H9 (cell line): Measurements from ENCODE around the gene VDAC2. TPM values are rescaled to one million over a fixed set of nuclear protein-coding genes. Genes with fewer than 3 reads are reported as not detected.
A peak's percentile ranks its signal among the peaks of the same experiment; 100 is the strongest.

Experiments used
- DNase-seq: peaks from one replicate; pipeline ENCODE4 v3.0.0-alpha.2; 2017
- H2AFZ ChIP-seq: one replicate; pipeline ENCODE4 v1.6.1; 2013; ENCODE audit warnings: mild to moderate bottlenecking, low read length, control low read depth, moderate library complexity
- H2AK5ac ChIP-seq: 2 replicates; pipeline ENCODE4 v1.6.1; 2013; ENCODE audit warnings: low read length, control low read depth, mixed read lengths; ENCODE audit not compliant: insufficient read length
- H2BK120ac ChIP-seq: one replicate; pipeline ENCODE4 v1.6.1; 2013; ENCODE audit warnings: low read depth, mild to moderate bottlenecking, low read length, control low read depth, inconsistent platforms; ENCODE audit not compliant: poor library complexity, severe bottlenecking
- H2BK12ac ChIP-seq: 2 replicates; pipeline ENCODE4 v1.6.1; 2013; ENCODE audit warnings: low read length, control low read depth, mixed read lengths, low read depth; ENCODE audit not compliant: insufficient read length
- H2BK15ac ChIP-seq: 2 replicates; pipeline ENCODE4 v1.6.1; 2013; ENCODE audit warnings: low read depth, low read length, control low read depth
- H2BK20ac ChIP-seq: one replicate; pipeline ENCODE4 v1.6.1; 2013; ENCODE audit warnings: low read depth, mild to moderate bottlenecking, low read length, control low read depth, inconsistent platforms; ENCODE audit not compliant: poor library complexity, severe bottlenecking
- H2BK5ac ChIP-seq: 2 replicates; pipeline ENCODE4 v1.6.1; 2013; ENCODE audit warnings: low read length, control low read depth, mixed read lengths; ENCODE audit not compliant: insufficient read length
- H3K14ac ChIP-seq: 2 replicates; pipeline ENCODE4 v1.6.1; 2013; ENCODE audit warnings: low read length, control low read depth; ENCODE audit not compliant: insufficient read depth
- H3K18ac ChIP-seq: 2 replicates; pipeline ENCODE4 v1.6.1; 2013; ENCODE audit warnings: low read depth, mild to moderate bottlenecking, mixed read lengths, low read length, control low read depth; ENCODE audit not compliant: insufficient read length
- H3K23ac ChIP-seq: 2 replicates; pipeline ENCODE4 v1.6.1; 2013; ENCODE audit warnings: low read length, control low read depth, mixed read lengths, low read depth; ENCODE audit not compliant: insufficient read length
- H3K23me2 ChIP-seq: 2 replicates; pipeline ENCODE4 v1.6.1; 2013; ENCODE audit warnings: low read depth, mild to moderate bottlenecking, mixed read lengths, low read length, control low read depth; ENCODE audit not compliant: insufficient read length, poor library complexity, severe bottlenecking
- H3K27ac ChIP-seq: 2 replicates; pipeline ENCODE4 v1.5.1; 2013; ENCODE audit warnings: low read length, control low read depth, mixed read lengths, low read depth; ENCODE audit not compliant: insufficient read length
- H3K27me3 ChIP-seq: 2 replicates; pipeline ENCODE4 v1.6.1; 2013; ENCODE audit warnings: low read length, control low read depth, inconsistent platforms; ENCODE audit not compliant: insufficient read depth
- H3K4ac ChIP-seq: 2 replicates; pipeline ENCODE4 v1.6.1; 2013; ENCODE audit warnings: low read depth, mild to moderate bottlenecking, control low read depth, inconsistent platforms, low read length, moderate library complexity
- H3K4me1 ChIP-seq: 2 replicates; pipeline ENCODE4 v1.6.1; 2013; ENCODE audit warnings: low read length, control low read depth, inconsistent platforms; ENCODE audit not compliant: insufficient read depth
- H3K4me2 ChIP-seq: 2 replicates; pipeline ENCODE4 v1.6.1; 2013; ENCODE audit warnings: low read length, control low read depth, mixed read lengths; ENCODE audit not compliant: insufficient read length, insufficient read depth
- H3K56ac ChIP-seq: 2 replicates; pipeline ENCODE4 v1.6.1; 2013; ENCODE audit warnings: low read depth, mild to moderate bottlenecking, mixed read lengths, low read length, control low read depth; ENCODE audit not compliant: insufficient read length
- H3K79me1 ChIP-seq: 2 replicates; pipeline ENCODE4 v1.6.1; 2013; ENCODE audit warnings: low read depth, mild to moderate bottlenecking, moderate library complexity, low read length, control low read depth, inconsistent platforms; ENCODE audit not compliant: insufficient read depth, poor library complexity, severe bottlenecking
- H3K79me2 ChIP-seq: 2 replicates; pipeline ENCODE4 v1.6.1; 2013; ENCODE audit warnings: low read length, control low read depth, inconsistent platforms; ENCODE audit not compliant: insufficient read depth
- H3K9ac ChIP-seq: 2 replicates; pipeline ENCODE4 v1.6.1; 2013; ENCODE audit warnings: low read length, control low read depth, mixed read lengths; ENCODE audit not compliant: insufficient read length; ENCODE audit errors: extremely low read depth
- H3K9me3 ChIP-seq: one replicate; pipeline ENCODE4 v1.6.1; 2013; ENCODE audit warnings: low read depth, low read length, inconsistent platforms; ENCODE audit not compliant: control insufficient read depth
- H3T11ph ChIP-seq: one replicate; pipeline ENCODE4 v1.6.1; 2013; ENCODE audit warnings: mild to moderate bottlenecking, low read length, control low read depth, inconsistent platforms
- H4K20me1 ChIP-seq: one replicate; pipeline ENCODE4 v1.6.1; 2013; ENCODE audit not compliant: control insufficient read depth, insufficient read length, insufficient read depth
- H4K5ac ChIP-seq: 2 replicates; pipeline ENCODE4 v1.6.1; 2013; ENCODE audit warnings: low read depth, mild to moderate bottlenecking, mixed read lengths, low read length, control low read depth; ENCODE audit not compliant: insufficient read length
- H4K8ac ChIP-seq: replicated peaks from 2 replicates; pipeline ENCODE4 v1.6.1; 2013; ENCODE audit warnings: low read length, control low read depth, mixed read lengths, low read depth; ENCODE audit not compliant: insufficient read length
- H4K91ac ChIP-seq: 2 replicates; pipeline ENCODE4 v1.6.1; 2013; ENCODE audit warnings: low read depth, mild to moderate bottlenecking, moderate library complexity, mixed read lengths, low read length, control low read depth; ENCODE audit not compliant: insufficient read length
- H3K27ac Mint-ChIP-seq, 3 experiments: 2 replicates in 2 of 3; 3 replicates in 1 of 3; pipeline ENCODE4 v1.8.0; 2020 to 2021; ENCODE audit warnings: mixed read lengths in 3 of 3, mild to moderate bottlenecking in 1 of 3, moderate library complexity in 1 of 3
- H3K27me3 Mint-ChIP-seq: 2 replicates; pipeline ENCODE4 v1.8.0; 2021; ENCODE audit warnings: low read depth, mild to moderate bottlenecking, moderate library complexity, mixed read lengths
- H3K36me3 Mint-ChIP-seq, 3 experiments: 2 replicates in 2 of 3; 3 replicates in 1 of 3; pipeline ENCODE4 v1.8.0; 2020 to 2021; ENCODE audit warnings: low read depth in 3 of 3, mixed read lengths in 3 of 3; ENCODE audit not compliant: insufficient read depth in 1 of 3
- H3K4me1 Mint-ChIP-seq, 2 experiments: 2 replicates each; pipeline ENCODE4 v1.8.0; 2020; ENCODE audit warnings: mixed read lengths in 2 of 2
- H3K4me3 Mint-ChIP-seq, 2 experiments: 2 replicates in 1 of 2; 3 replicates in 1 of 2; pipeline ENCODE4 v1.8.0; 2020 to 2021; ENCODE audit warnings: mild to moderate bottlenecking in 2 of 2, mixed read lengths in 2 of 2, moderate library complexity in 1 of 2
- H3K9me3 Mint-ChIP-seq, 2 experiments: 2 replicates in 1 of 2; 3 replicates in 1 of 2; pipeline ENCODE4 v1.8.0; 2020; ENCODE audit warnings: mild to moderate bottlenecking in 2 of 2, mixed read lengths in 2 of 2, moderate library complexity in 1 of 2
- WGBS: extraction: QIAGEN DNeasy Blood & Tissue Kit; methylation state at CpG from one replicate; pipeline ENCODE4 v1.1.7; 2013; ENCODE audit warnings: missing lambda C conversion rate, low lambda C conversion rate, mixed read lengths; ENCODE audit not compliant: insufficient read length; ENCODE audit errors: extremely low coverage; 5-methylcytosine and 5-hydroxymethylcytosine counted together
- total RNA-seq: library from RNA; stranded (reverse); gene quantifications from 2 replicates; pipeline ENCODE4 v1.2.1, GENCODE V29; 2021
- TF ChIP-seq, protein P1 (sequence below): fragments of 200-600 bp; sonication (generic); conservative IDR thresholded peaks from 3 replicates; pipeline ENCODE4 v1.8.0; 2021; ENCODE audit warnings: antibody characterized with exemption, mild to moderate bottlenecking

Gene VDAC2
- total RNA-seq, 1 experiment from 2014 or later = 271 TPM

DNA sequence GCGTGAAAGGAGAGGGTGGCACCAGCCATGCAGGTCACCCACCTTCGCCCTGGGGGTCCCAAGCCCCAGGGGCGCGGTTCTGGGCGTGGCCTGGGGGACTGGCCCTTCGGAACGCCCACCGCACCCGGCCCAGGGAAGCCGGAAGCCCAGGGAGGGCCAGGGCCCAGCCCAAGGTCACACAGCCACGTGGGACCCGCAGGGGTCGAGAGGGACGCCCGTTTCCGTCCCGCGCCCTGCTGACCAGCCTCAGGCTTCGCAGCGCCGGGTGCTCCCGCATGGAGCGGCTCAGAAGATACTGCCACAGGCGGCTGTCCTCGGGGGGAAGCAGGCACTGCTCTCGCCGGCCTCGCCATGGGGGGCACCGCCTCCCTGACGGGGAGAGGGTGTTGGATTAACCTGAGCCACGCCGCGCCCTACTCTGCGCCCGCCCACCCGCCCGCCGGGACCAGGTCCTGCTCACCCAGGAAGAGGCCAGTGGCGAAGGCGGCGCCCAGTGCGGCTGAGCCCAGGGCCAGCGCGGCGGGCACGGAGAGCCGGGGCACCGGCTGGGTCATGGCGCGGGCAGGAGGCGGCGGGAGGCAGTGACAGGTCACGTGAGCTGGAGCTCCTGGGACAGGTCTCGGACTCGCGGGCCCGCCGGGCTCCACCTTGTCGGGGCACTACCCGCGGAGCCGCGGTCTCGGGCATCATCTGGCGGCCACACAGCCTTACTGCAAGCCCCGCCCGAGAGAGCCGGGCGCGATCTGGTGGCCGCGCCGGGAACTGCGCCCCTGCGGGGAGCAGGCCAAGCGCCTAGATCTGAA is 25.0 kb downstream of the VDAC2 start, which contains the start of gene COMTD1:
Gene COMTD1, minus strand, starts transcription at position 583 of the 803 bp plus-strand sequence. Its CDS starts 29 bp downstream, at position 554.
- no peak within 1 kb of the TSS; the same call in 1 of the 2 replicates for H3K14ac ChIP-seq
- H2BK120ac ChIP-seq = no peak within 1 kb of the TSS
- no peak within 1 kb of the TSS for H2BK20ac ChIP-seq
- no peak within 1 kb of the TSS for H2BK12ac ChIP-seq
- peak within 1 kb of the TSS; percentile 58 for H3K4me2 ChIP-seq
- H3K18ac ChIP-seq = no peak within 1 kb of the TSS
- H3K4ac ChIP-seq = no peak within 1 kb of the TSS
- H2BK15ac ChIP-seq = no peak within 1 kb of the TSS
- no peaks in the 10 kb centered on the region for H3K27me3 Mint-ChIP-seq
- H3K27me3 ChIP-seq = no peaks in the 10 kb centered on the region
- H2BK5ac ChIP-seq = no peak within 1 kb of the TSS
- H3K9ac ChIP-seq = no peak within 1 kb of the TSS
- H3K79me1 ChIP-seq = no peaks in the 10 kb centered on the region
- peaks cover 17% of the 10 kb centered on the region for H3K23me2 ChIP-seq
- DNase-seq = peak; percentile 98
- H4K5ac ChIP-seq = no peak within 1 kb of the TSS
- WGBS = no CpG with 5 or more reads among the region's 76 CpGs
- no peak within 1 kb of the TSS for H4K91ac ChIP-seq
- no peaks in the 10 kb centered on the region for H4K20me1 ChIP-seq
- no peak within 1 kb of the TSS for H2AFZ ChIP-seq
- H2AK5ac ChIP-seq = no peak within 1 kb of the TSS
- no peak within 1 kb of the TSS for H4K8ac ChIP-seq
- H3K56ac ChIP-seq = no peak within 1 kb of the TSS
- H3K4me3 Mint-ChIP-seq = peak within 1 kb of the TSS; percentile 70 to 76
- H3K79me2 ChIP-seq = no peaks in the 10 kb centered on the region
- H3K27ac Mint-ChIP-seq = 0 out of 7 replicates have a peak within 1 kb of the TSS, but pooled peaks of 1 of the 3 experiments have one; percentile 39
- no peak within 1 kb of the TSS for H3K27ac ChIP-seq
- no peak within 1 kb of the TSS for H3K23ac ChIP-seq
- peaks cover 16% of the 10 kb centered on the region in 2 experiments for H3K4me1 Mint-ChIP-seq
- no peaks in the 10 kb centered on the region for H3K9me3 ChIP-seq
- no peaks in the 10 kb centered on the region; the same call in 1 of the 2 replicates for H3K4me1 ChIP-seq
- no peaks in the 10 kb centered on the region for H3K9me3 Mint-ChIP-seq
- no peak within 1 kb of the TSS for H3T11ph ChIP-seq
- TF ChIP-seq, protein P1, sequence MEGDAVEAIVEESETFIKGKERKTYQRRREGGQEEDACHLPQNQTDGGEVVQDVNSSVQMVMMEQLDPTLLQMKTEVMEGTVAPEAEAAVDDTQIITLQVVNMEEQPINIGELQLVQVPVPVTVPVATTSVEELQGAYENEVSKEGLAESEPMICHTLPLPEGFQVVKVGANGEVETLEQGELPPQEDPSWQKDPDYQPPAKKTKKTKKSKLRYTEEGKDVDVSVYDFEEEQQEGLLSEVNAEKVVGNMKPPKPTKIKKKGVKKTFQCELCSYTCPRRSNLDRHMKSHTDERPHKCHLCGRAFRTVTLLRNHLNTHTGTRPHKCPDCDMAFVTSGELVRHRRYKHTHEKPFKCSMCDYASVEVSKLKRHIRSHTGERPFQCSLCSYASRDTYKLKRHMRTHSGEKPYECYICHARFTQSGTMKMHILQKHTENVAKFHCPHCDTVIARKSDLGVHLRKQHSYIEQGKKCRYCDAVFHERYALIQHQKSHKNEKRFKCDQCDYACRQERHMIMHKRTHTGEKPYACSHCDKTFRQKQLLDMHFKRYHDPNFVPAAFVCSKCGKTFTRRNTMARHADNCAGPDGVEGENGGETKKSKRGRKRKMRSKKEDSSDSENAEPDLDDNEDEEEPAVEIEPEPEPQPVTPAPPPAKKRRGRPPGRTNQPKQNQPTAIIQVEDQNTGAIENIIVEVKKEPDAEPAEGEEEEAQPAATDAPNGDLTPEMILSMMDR = peak; percentile 100
- H3K36me3 Mint-ChIP-seq = peaks cover 25 to 29% (median 27%) of the 10 kb centered on the region in 3 experiments
